Measurements from ENCODE around the gene SWAP70.

The SWAP70 gene

GRCh38 chr11:9753021-9753420 lies 89.1 kb downstream of the SWAP70 start:
- TF ChIP-seq, protein P1, sequence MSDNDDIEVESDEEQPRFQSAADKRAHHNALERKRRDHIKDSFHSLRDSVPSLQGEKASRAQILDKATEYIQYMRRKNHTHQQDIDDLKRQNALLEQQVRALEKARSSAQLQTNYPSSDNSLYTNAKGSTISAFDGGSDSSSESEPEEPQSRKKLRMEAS (IDR thresholded peaks at IDR 0.05) = no peak
- no peak for TF ChIP-seq NFIC (IDR thresholded peaks at IDR 0.05)
- TF ChIP-seq TAF1 (IDR thresholded peaks at IDR 0.05; ENCODE audit: low read depth) = no peak
- TF ChIP-seq RAD21 (IDR thresholded peaks at IDR 0.05; ENCODE audit: low read depth) = no peak
- no peak for TF ChIP-seq USF1 (IDR thresholded peaks at IDR 0.05)
- no peak for TF ChIP-seq ZBTB7A (IDR thresholded peaks at IDR 0.05; ENCODE audit: low read depth)
- no peak for TF ChIP-seq YY1 (IDR thresholded peaks at IDR 0.05; ENCODE audit: low read depth)
- no peak for TF ChIP-seq TCF12 (IDR thresholded peaks at IDR 0.05; ENCODE audit: low read depth)
- TF ChIP-seq FOXM1 (IDR thresholded peaks at IDR 0.05; ENCODE audit: borderline replicate concordance, low read depth) = no peak
- TF ChIP-seq CREB1 (IDR thresholded peaks at IDR 0.05; ENCODE audit: low read depth) = no peak
- no peak for TF ChIP-seq CEBPB (IDR thresholded peaks at IDR 0.05)
- no peak for TF ChIP-seq TEAD4 (IDR thresholded peaks at IDR 0.05)
- TF ChIP-seq EGR1 (IDR thresholded peaks at IDR 0.05) = no peak

DNA sequence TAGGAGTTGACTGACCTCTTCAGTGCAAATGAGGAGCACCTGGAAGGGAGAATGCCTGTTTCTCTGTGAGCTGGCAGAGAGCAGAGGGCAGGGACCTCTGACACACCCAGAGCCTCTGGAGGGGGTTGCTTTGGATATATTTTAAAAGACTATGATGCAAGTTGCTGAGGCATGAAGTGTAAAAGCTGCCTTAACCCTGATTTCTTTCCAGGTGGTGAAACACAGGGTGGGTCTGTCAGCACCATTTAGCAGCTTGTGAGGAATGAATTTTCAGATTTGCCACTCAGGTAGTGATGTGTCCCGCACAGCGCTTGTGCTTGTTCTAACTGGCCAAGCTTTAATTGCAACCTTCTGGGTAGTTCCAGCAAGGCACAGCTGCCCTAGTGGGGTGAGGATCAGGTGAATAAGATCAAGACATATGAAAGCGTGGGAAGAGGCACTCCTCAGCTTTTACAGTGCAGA lies 90.2 kb downstream of the SWAP70 start:
- TF ChIP-seq EP300 (IDR thresholded peaks at IDR 0.05; ENCODE audit: borderline replicate concordance) (no peak), CEBPB (IDR thresholded peaks at IDR 0.05) (no peak), EGR1 (IDR thresholded peaks at IDR 0.05) (no peak), TEAD4 (IDR thresholded peaks at IDR 0.05) (no peak), TCF12 (IDR thresholded peaks at IDR 0.05; ENCODE audit: low read depth) (no peak)
- TF ChIP-seq, protein P2, sequence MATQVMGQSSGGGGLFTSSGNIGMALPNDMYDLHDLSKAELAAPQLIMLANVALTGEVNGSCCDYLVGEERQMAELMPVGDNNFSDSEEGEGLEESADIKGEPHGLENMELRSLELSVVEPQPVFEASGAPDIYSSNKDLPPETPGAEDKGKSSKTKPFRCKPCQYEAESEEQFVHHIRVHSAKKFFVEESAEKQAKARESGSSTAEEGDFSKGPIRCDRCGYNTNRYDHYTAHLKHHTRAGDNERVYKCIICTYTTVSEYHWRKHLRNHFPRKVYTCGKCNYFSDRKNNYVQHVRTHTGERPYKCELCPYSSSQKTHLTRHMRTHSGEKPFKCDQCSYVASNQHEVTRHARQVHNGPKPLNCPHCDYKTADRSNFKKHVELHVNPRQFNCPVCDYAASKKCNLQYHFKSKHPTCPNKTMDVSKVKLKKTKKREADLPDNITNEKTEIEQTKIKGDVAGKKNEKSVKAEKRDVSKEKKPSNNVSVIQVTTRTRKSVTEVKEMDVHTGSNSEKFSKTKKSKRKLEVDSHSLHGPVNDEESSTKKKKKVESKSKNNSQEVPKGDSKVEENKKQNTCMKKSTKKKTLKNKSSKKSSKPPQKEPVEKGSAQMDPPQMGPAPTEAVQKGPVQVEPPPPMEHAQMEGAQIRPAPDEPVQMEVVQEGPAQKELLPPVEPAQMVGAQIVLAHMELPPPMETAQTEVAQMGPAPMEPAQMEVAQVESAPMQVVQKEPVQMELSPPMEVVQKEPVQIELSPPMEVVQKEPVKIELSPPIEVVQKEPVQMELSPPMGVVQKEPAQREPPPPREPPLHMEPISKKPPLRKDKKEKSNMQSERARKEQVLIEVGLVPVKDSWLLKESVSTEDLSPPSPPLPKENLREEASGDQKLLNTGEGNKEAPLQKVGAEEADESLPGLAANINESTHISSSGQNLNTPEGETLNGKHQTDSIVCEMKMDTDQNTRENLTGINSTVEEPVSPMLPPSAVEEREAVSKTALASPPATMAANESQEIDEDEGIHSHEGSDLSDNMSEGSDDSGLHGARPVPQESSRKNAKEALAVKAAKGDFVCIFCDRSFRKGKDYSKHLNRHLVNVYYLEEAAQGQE (IDR thresholded peaks at IDR 0.05; ENCODE audit: low read depth) = no peak
- TF ChIP-seq, protein P1 (IDR thresholded peaks at IDR 0.05) = no peak

DNA sequence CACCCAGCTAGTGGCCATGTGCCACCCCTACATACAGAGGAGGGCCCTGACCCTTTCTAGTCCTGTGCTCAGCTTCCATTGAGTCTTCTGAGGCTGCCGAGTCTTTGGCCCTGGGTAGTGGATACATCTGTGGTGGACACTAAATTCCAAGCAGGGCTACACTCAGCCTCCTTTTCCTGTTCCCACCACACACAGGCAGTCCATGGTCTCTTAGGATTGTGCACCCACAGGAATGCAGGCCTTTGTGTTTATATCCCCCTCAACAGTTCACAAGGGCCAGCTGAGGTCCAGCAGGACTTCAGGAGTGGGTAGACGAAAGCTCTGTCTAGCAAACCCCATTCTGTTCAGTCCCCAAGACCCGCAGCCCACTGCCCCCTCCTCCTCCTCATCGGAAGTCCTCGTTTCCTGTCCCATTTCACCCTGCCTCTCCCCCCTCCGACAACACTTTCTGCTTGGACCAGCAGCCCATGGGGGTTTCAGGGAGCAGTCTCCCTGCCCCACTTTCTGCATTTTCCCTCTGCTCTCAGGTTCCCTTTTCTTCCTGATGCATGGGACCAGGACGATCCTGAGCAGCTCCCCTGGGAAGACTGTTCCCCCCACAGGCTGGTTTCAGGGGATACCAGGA lies 91.8 kb downstream of the SWAP70 start:
- TF ChIP-seq EP300 (IDR thresholded peaks at IDR 0.05; ENCODE audit: borderline replicate concordance) (no peak), EGR1 (IDR thresholded peaks at IDR 0.05) (no peak), USF1 (IDR thresholded peaks at IDR 0.05) (no peak), CEBPB (IDR thresholded peaks at IDR 0.05) (no peak), ZBTB7A (IDR thresholded peaks at IDR 0.05; ENCODE audit: low read depth) (no peak), YY1 (IDR thresholded peaks at IDR 0.05; ENCODE audit: low read depth) (no peak), TAF1 (IDR thresholded peaks at IDR 0.05; ENCODE audit: low read depth) (no peak), CREB1 (IDR thresholded peaks at IDR 0.05; ENCODE audit: low read depth) (no peak), TCF12 (IDR thresholded peaks at IDR 0.05; ENCODE audit: low read depth) (no peak), NFIC (IDR thresholded peaks at IDR 0.05) (no peak), TEAD4 (IDR thresholded peaks at IDR 0.05) (no peak), FOXM1 (IDR thresholded peaks at IDR 0.05; ENCODE audit: borderline replicate concordance, low read depth) (no peak), RAD21 (IDR thresholded peaks at IDR 0.05; ENCODE audit: low read depth) (no peak)
- TF ChIP-seq, protein P2 (IDR thresholded peaks at IDR 0.05; ENCODE audit: low read depth) = no peak
- TF ChIP-seq, protein P1 (IDR thresholded peaks at IDR 0.05) = no peak

DNA sequence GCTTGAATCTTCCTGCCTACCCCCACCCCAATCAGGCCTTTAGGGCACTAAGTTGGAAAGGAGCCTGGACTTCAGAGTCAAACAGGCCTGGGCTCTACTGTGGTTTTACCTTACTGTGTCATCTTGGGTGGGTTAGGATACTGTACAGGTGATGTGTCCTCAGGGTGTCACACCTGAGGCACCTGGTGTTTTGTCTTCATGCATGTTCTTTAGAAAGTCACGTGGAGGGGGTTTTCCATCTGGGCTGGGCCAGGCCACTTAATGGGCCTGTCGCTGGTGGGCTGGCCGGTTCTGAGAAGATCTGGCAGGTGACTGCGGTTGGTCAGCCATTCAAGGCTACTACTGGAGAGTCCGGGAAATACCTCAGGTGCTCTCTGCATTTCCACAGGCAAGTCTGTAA lies 92.6 kb downstream of the SWAP70 start:
- TF ChIP-seq USF1 (IDR thresholded peaks at IDR 0.05) (no peak), TAF1 (IDR thresholded peaks at IDR 0.05; ENCODE audit: low read depth) (no peak), RAD21 (IDR thresholded peaks at IDR 0.05; ENCODE audit: low read depth) (no peak), EP300 (IDR thresholded peaks at IDR 0.05; ENCODE audit: borderline replicate concordance) (no peak), FOXM1 (IDR thresholded peaks at IDR 0.05; ENCODE audit: borderline replicate concordance, low read depth) (no peak), YY1 (IDR thresholded peaks at IDR 0.05; ENCODE audit: low read depth) (no peak), EGR1 (IDR thresholded peaks at IDR 0.05) (no peak), ZBTB7A (IDR thresholded peaks at IDR 0.05; ENCODE audit: low read depth) (no peak), CREB1 (IDR thresholded peaks at IDR 0.05; ENCODE audit: low read depth) (no peak), NFIC (IDR thresholded peaks at IDR 0.05) (no peak), CEBPB (IDR thresholded peaks at IDR 0.05) (no peak), TEAD4 (IDR thresholded peaks at IDR 0.05) (no peak), TCF12 (IDR thresholded peaks at IDR 0.05; ENCODE audit: low read depth) (no peak)
- TF ChIP-seq, protein P2 (IDR thresholded peaks at IDR 0.05; ENCODE audit: low read depth) = no peak
- TF ChIP-seq, protein P1 (IDR thresholded peaks at IDR 0.05) = no peak

All from Ishikawa (cell line).